H9 (cell line): Measurements from ENCODE around the gene NPAS3. TPM values are rescaled to one million over a fixed set of nuclear protein-coding genes. Genes with fewer than 3 reads are reported as not detected.

ENCODE experiments used
- DNase-seq: peaks from one replicate; pipeline ENCODE4 v3.0.0-alpha.2; 2017
- H2AFZ ChIP-seq: one replicate; pipeline ENCODE4 v1.6.1; 2013; ENCODE audit warnings: mild to moderate bottlenecking, low read length, control low read depth, moderate library complexity
- H2AK5ac ChIP-seq: 2 replicates; pipeline ENCODE4 v1.6.1; 2013; ENCODE audit warnings: low read length, control low read depth, mixed read lengths; ENCODE audit not compliant: insufficient read length
- H2BK120ac ChIP-seq: one replicate; pipeline ENCODE4 v1.6.1; 2013; ENCODE audit warnings: low read depth, mild to moderate bottlenecking, low read length, control low read depth, inconsistent platforms; ENCODE audit not compliant: poor library complexity, severe bottlenecking
- H2BK12ac ChIP-seq: 2 replicates; pipeline ENCODE4 v1.6.1; 2013; ENCODE audit warnings: low read length, control low read depth, mixed read lengths, low read depth; ENCODE audit not compliant: insufficient read length
- H2BK15ac ChIP-seq: 2 replicates; pipeline ENCODE4 v1.6.1; 2013; ENCODE audit warnings: low read depth, low read length, control low read depth
- H2BK20ac ChIP-seq: one replicate; pipeline ENCODE4 v1.6.1; 2013; ENCODE audit warnings: low read depth, mild to moderate bottlenecking, low read length, control low read depth, inconsistent platforms; ENCODE audit not compliant: poor library complexity, severe bottlenecking
- H2BK5ac ChIP-seq: 2 replicates; pipeline ENCODE4 v1.6.1; 2013; ENCODE audit warnings: low read length, control low read depth, mixed read lengths; ENCODE audit not compliant: insufficient read length
- H3K14ac ChIP-seq: 2 replicates; pipeline ENCODE4 v1.6.1; 2013; ENCODE audit warnings: low read length, control low read depth; ENCODE audit not compliant: insufficient read depth
- H3K18ac ChIP-seq: 2 replicates; pipeline ENCODE4 v1.6.1; 2013; ENCODE audit warnings: low read depth, mild to moderate bottlenecking, mixed read lengths, low read length, control low read depth; ENCODE audit not compliant: insufficient read length
- H3K23ac ChIP-seq: 2 replicates; pipeline ENCODE4 v1.6.1; 2013; ENCODE audit warnings: low read length, control low read depth, mixed read lengths, low read depth; ENCODE audit not compliant: insufficient read length
- H3K23me2 ChIP-seq: 2 replicates; pipeline ENCODE4 v1.6.1; 2013; ENCODE audit warnings: low read depth, mild to moderate bottlenecking, mixed read lengths, low read length, control low read depth; ENCODE audit not compliant: insufficient read length, poor library complexity, severe bottlenecking
- H3K27ac ChIP-seq: 2 replicates; pipeline ENCODE4 v1.5.1; 2013; ENCODE audit warnings: low read length, control low read depth, mixed read lengths, low read depth; ENCODE audit not compliant: insufficient read length
- H3K27me3 ChIP-seq: 2 replicates; pipeline ENCODE4 v1.6.1; 2013; ENCODE audit warnings: low read length, control low read depth, inconsistent platforms; ENCODE audit not compliant: insufficient read depth
- H3K4ac ChIP-seq: 2 replicates; pipeline ENCODE4 v1.6.1; 2013; ENCODE audit warnings: low read depth, mild to moderate bottlenecking, control low read depth, inconsistent platforms, low read length, moderate library complexity
- H3K4me1 ChIP-seq: 2 replicates; pipeline ENCODE4 v1.6.1; 2013; ENCODE audit warnings: low read length, control low read depth, inconsistent platforms; ENCODE audit not compliant: insufficient read depth
- H3K4me2 ChIP-seq: 2 replicates; pipeline ENCODE4 v1.6.1; 2013; ENCODE audit warnings: low read length, control low read depth, mixed read lengths; ENCODE audit not compliant: insufficient read length, insufficient read depth
- H3K56ac ChIP-seq: 2 replicates; pipeline ENCODE4 v1.6.1; 2013; ENCODE audit warnings: low read depth, mild to moderate bottlenecking, mixed read lengths, low read length, control low read depth; ENCODE audit not compliant: insufficient read length
- H3K79me1 ChIP-seq: 2 replicates; pipeline ENCODE4 v1.6.1; 2013; ENCODE audit warnings: low read depth, mild to moderate bottlenecking, moderate library complexity, low read length, control low read depth, inconsistent platforms; ENCODE audit not compliant: insufficient read depth, poor library complexity, severe bottlenecking
- H3K79me2 ChIP-seq: 2 replicates; pipeline ENCODE4 v1.6.1; 2013; ENCODE audit warnings: low read length, control low read depth, inconsistent platforms; ENCODE audit not compliant: insufficient read depth
- H3K9ac ChIP-seq: 2 replicates; pipeline ENCODE4 v1.6.1; 2013; ENCODE audit warnings: low read length, control low read depth, mixed read lengths; ENCODE audit not compliant: insufficient read length; ENCODE audit errors: extremely low read depth
- H3K9me3 ChIP-seq: one replicate; pipeline ENCODE4 v1.6.1; 2013; ENCODE audit warnings: low read depth, low read length, inconsistent platforms; ENCODE audit not compliant: control insufficient read depth
- H3T11ph ChIP-seq: one replicate; pipeline ENCODE4 v1.6.1; 2013; ENCODE audit warnings: mild to moderate bottlenecking, low read length, control low read depth, inconsistent platforms
- H4K20me1 ChIP-seq: one replicate; pipeline ENCODE4 v1.6.1; 2013; ENCODE audit not compliant: control insufficient read depth, insufficient read length, insufficient read depth
- H4K5ac ChIP-seq: 2 replicates; pipeline ENCODE4 v1.6.1; 2013; ENCODE audit warnings: low read depth, mild to moderate bottlenecking, mixed read lengths, low read length, control low read depth; ENCODE audit not compliant: insufficient read length
- H4K8ac ChIP-seq: replicated peaks from 2 replicates; pipeline ENCODE4 v1.6.1; 2013; ENCODE audit warnings: low read length, control low read depth, mixed read lengths, low read depth; ENCODE audit not compliant: insufficient read length
- H4K91ac ChIP-seq: 2 replicates; pipeline ENCODE4 v1.6.1; 2013; ENCODE audit warnings: low read depth, mild to moderate bottlenecking, moderate library complexity, mixed read lengths, low read length, control low read depth; ENCODE audit not compliant: insufficient read length
- H3K27ac Mint-ChIP-seq, 3 experiments: 2 replicates in 2 of 3; 3 replicates in 1 of 3; pipeline ENCODE4 v1.8.0; 2020 to 2021; ENCODE audit warnings: mixed read lengths in 3 of 3, mild to moderate bottlenecking in 1 of 3, moderate library complexity in 1 of 3
- H3K27me3 Mint-ChIP-seq: 2 replicates; pipeline ENCODE4 v1.8.0; 2021; ENCODE audit warnings: low read depth, mild to moderate bottlenecking, moderate library complexity, mixed read lengths
- H3K36me3 Mint-ChIP-seq, 3 experiments: 2 replicates in 2 of 3; 3 replicates in 1 of 3; pipeline ENCODE4 v1.8.0; 2020 to 2021; ENCODE audit warnings: low read depth in 3 of 3, mixed read lengths in 3 of 3; ENCODE audit not compliant: insufficient read depth in 1 of 3
- H3K4me1 Mint-ChIP-seq, 2 experiments: 2 replicates each; pipeline ENCODE4 v1.8.0; 2020; ENCODE audit warnings: mixed read lengths in 2 of 2
- H3K4me3 Mint-ChIP-seq, 2 experiments: 2 replicates in 1 of 2; 3 replicates in 1 of 2; pipeline ENCODE4 v1.8.0; 2020 to 2021; ENCODE audit warnings: mild to moderate bottlenecking in 2 of 2, mixed read lengths in 2 of 2, moderate library complexity in 1 of 2
- H3K9me3 Mint-ChIP-seq, 2 experiments: 2 replicates in 1 of 2; 3 replicates in 1 of 2; pipeline ENCODE4 v1.8.0; 2020; ENCODE audit warnings: mild to moderate bottlenecking in 2 of 2, mixed read lengths in 2 of 2, moderate library complexity in 1 of 2
- CTCF ChIP-seq: fragments of 200-600 bp; sonication (generic); conservative IDR thresholded peaks from 3 replicates; pipeline ENCODE4 v1.8.0; 2021; ENCODE audit warnings: antibody characterized with exemption, mild to moderate bottlenecking
- WGBS: extraction: QIAGEN DNeasy Blood & Tissue Kit; methylation state at CpG from one replicate; pipeline ENCODE4 v1.1.7; 2013; ENCODE audit warnings: missing lambda C conversion rate, low lambda C conversion rate, mixed read lengths; ENCODE audit not compliant: insufficient read length; ENCODE audit errors: extremely low coverage; 5-methylcytosine and 5-hydroxymethylcytosine counted together
- total RNA-seq: library from RNA; stranded (reverse); gene quantifications from 2 replicates; pipeline ENCODE4 v1.2.1, GENCODE V29; 2021

NPAS3 gene
- total RNA-seq, 1 experiment from 2014 or later, result 0.17 TPM

GRCh38 chr14:33699300-33699983, 760.8 kb downstream of the NPAS3 start:
- H4K5ac ChIP-seq, result no peak overlapping the region
- no peaks in the 10 kb centered on the region for H3K27me3 Mint-ChIP-seq
- H2BK12ac ChIP-seq, result no peak overlapping the region
- H4K20me1 ChIP-seq, result no peaks in the 10 kb centered on the region
- H3K9ac ChIP-seq, result no peak overlapping the region
- peak overlapping the region; percentile 50 for H2AK5ac ChIP-seq
- H3K27ac ChIP-seq, result no peak overlapping the region
- H2BK20ac ChIP-seq, result no peak overlapping the region
- no peaks in the 10 kb centered on the region for H3K79me1 ChIP-seq
- H3K36me3 Mint-ChIP-seq, result no peaks in the 10 kb centered on the region
- no peak for TF ChIP-seq CTCF
- no peaks in the 10 kb centered on the region for H3K9me3 ChIP-seq
- H2AFZ ChIP-seq, result no peak overlapping the region
- no peak overlapping the region for H4K8ac ChIP-seq
- H3K79me2 ChIP-seq, result no peaks in the 10 kb centered on the region
- H3K27me3 ChIP-seq, result 0 out of 2 replicates have a peak, but pooled peaks cover 2% of the 10 kb centered on the region
- H2BK5ac ChIP-seq, result no peak overlapping the region
- H3K18ac ChIP-seq, result no peak overlapping the region
- H3K4me3 Mint-ChIP-seq, result no peak overlapping the region
- no peaks in the 10 kb centered on the region for H3K9me3 Mint-ChIP-seq
- H2BK120ac ChIP-seq, result no peak overlapping the region
- no peaks in the 10 kb centered on the region for H3K23me2 ChIP-seq
- no peak overlapping the region for H3K14ac ChIP-seq
- H4K91ac ChIP-seq, result no peak overlapping the region
- H3K4me1 Mint-ChIP-seq, result peaks cover 0 to 3% of the 10 kb centered on the region in 2 experiments; a peak in 2 of 4 replicates
- no peak overlapping the region for H3K27ac Mint-ChIP-seq
- WGBS, result no CpG with 5 or more reads among the region's 12 CpGs
- no peak overlapping the region for H3K4me2 ChIP-seq
- H3K56ac ChIP-seq, result no peak overlapping the region
- H3K23ac ChIP-seq, result no peak overlapping the region
- DNase-seq, result no peak
- H3K4ac ChIP-seq, result no peak overlapping the region
- no peak overlapping the region for H2BK15ac ChIP-seq
- no peak overlapping the region for H3T11ph ChIP-seq
- H3K4me1 ChIP-seq, result no peaks in the 10 kb centered on the region
